K562 treated with DMSO at 1 percent for 4 hours (cell line): Measurements from ENCODE around the gene CDKN2D. TPM values are rescaled to one million over a fixed set of nuclear protein-coding genes. Genes with fewer than 3 reads are reported as not detected.

ENCODE experiments used
- total RNA-seq: library from RNA; unstranded; fragments of 300-600 nt; gene quantifications from 2 replicates; pipeline ENCODE4 v1.2.3, GENCODE V29; 2022; ENCODE audit not compliant: insufficient read depth

CDKN2D gene
- total RNA-seq, result 38.7 and 39.7 TPM in 2 replicates

GRCh38 chr19:10568826-10569651 is at the start of gene CDKN2D:
CDKN2D (minus strand) TSS chr19:10568979; CDS start chr19:10568653, 326 bp downstream.

GRCh38 chr19:10587022-10587838 is 18.5 kb upstream of the CDKN2D start, which contains the start of gene AP1M2:
AP1M2 (minus strand) TSS chr19:10587312; CDS start chr19:10587231, 81 bp downstream.

GRCh38 chr19:10565567-10566407 is 3.0 kb downstream of the CDKN2D start, which contains the start of gene KRI1:
KRI1 (minus strand) TSS chr19:10566010; CDS start chr19:10565999, 11 bp downstream.

GRCh38 chr19:10543420-10544241 is 25.1 kb downstream of the CDKN2D start, which contains the start of gene ATG4D:
ATG4D (plus strand) TSS chr19:10543904; CDS start chr19:10544091, 187 bp downstream.

GRCh38 chr19:10517361-10517759 is 51.4 kb downstream of the CDKN2D start, which contains the start of gene S1PR5:
S1PR5 (minus strand) TSS chr19:10517447; CDS start chr19:10515011, 2,436 bp downstream.

Other genes with a start within 250 kb of the CDKN2D start
- 60.1 and 84.3 TPM in 2 replicates for gene RAVER1, start 235.4 kb downstream of the CDKN2D start, total RNA-seq
- gene ICAM3, start 229.4 kb downstream of the CDKN2D start, total RNA-seq, result 8.1 and 15.6 TPM in 2 replicates
- 128 and 144 TPM in 2 replicates for gene TYK2, start 188.4 kb downstream of the CDKN2D start, total RNA-seq
- 266 and 284 TPM in 2 replicates for gene CDC37, start 165.4 kb downstream of the CDKN2D start, total RNA-seq
- 8.9 and 20.3 TPM in 2 replicates for gene PDE4A, start 148.4 kb downstream of the CDKN2D start, total RNA-seq
- gene KEAP1, start 65.6 kb downstream of the CDKN2D start, total RNA-seq, result 50.6 and 59.5 TPM in 2 replicates
- not detected in 2 replicates for gene S1PR5, start 51.5 kb downstream of the CDKN2D start, total RNA-seq
- gene ATG4D, start 25.1 kb downstream of the CDKN2D start, total RNA-seq, result 64.0 and 67.0 TPM in 2 replicates
- 31.8 and 31.9 TPM in 2 replicates for gene KRI1, start 3.0 kb downstream of the CDKN2D start, total RNA-seq
- not detected in 2 replicates for gene AP1M2, start 18.3 kb upstream of the CDKN2D start, total RNA-seq
- gene SLC44A2, start 56.6 kb upstream of the CDKN2D start, total RNA-seq, result 34.4 and 49.9 TPM in 2 replicates
- gene ILF3, start 85.4 kb upstream of the CDKN2D start, total RNA-seq, result 192 and 224 TPM in 2 replicates
- gene QTRT1, start 132.5 kb upstream of the CDKN2D start, total RNA-seq, result 15.1 and 15.8 TPM in 2 replicates
- gene DNM2, start 149.1 kb upstream of the CDKN2D start, total RNA-seq, result 230 and 243 TPM in 2 replicates